H1 (cell line): ENCODE results near the gene SAFB.
"Not testable (repeated sequence)": the region's sequence is repeated elsewhere in the genome, so short reads cannot be mapped to it uniquely, and the experiment has no call there.

Experiments used
- ATF2 ChIP-seq: IDR thresholded peaks from 2 replicates; pipeline ENCODE4 v1.6.1; 2012; ENCODE audit warnings: low read length, inconsistent platforms
- CHD7 ChIP-seq: fragments of 300-600 bp; sonication (generic); IDR thresholded peaks from 2 replicates; pipeline ENCODE4 v1.7.1; 2012; ENCODE audit warnings: low read length, moderate library complexity, mild to moderate bottlenecking, inconsistent platforms; ENCODE audit not compliant: insufficient replicate concordance
- CTCF ChIP-seq, 3 experiments: IDR thresholded peaks; 1 replicate in 2 of 3; 2 replicates in 1 of 3; pipeline versions ENCODE4 v1.5.1 to v1.6.1; 2011; ENCODE audit warnings: low read length in 3 of 3, mild to moderate bottlenecking in 3 of 3, inconsistent platforms in 2 of 3, low read depth in 1 of 3, moderate library complexity in 1 of 3; ENCODE audit not compliant: insufficient read depth in 1 of 3; ENCODE audit errors: control extremely low read depth in 1 of 3
- EP300 ChIP-seq, 2 experiments: IDR thresholded peaks; 1 replicate in 1 of 2; 2 replicates in 1 of 2; pipeline ENCODE4 v1.6.1; 2011 to 2012; ENCODE audit warnings: low read depth in 2 of 2, low read length in 2 of 2, mild to moderate bottlenecking in 2 of 2, borderline replicate concordance in 1 of 2, inconsistent platforms in 1 of 2, moderate library complexity in 1 of 2
- EZH2 ChIP-seq: fragments of 200-600 bp; sonication (generic); IDR thresholded peaks from 2 replicates; pipeline ENCODE4 v1.7.1; 2012; ENCODE audit warnings: low read depth, mild to moderate bottlenecking, moderate library complexity, low read length, inconsistent platforms; ENCODE audit not compliant: severe bottlenecking
- JUN ChIP-seq: IDR thresholded peaks from 2 replicates; pipeline ENCODE4 v1.6.1; 2011; ENCODE audit warnings: low read depth, mild to moderate bottlenecking, improper control_type of control experiment, low read length
- KDM5A ChIP-seq: fragments of 200-600 bp; IDR thresholded peaks from 2 replicates; pipeline ENCODE4 v1.7.1; 2012; ENCODE audit warnings: mild to moderate bottlenecking, low read length, inconsistent platforms, mixed read lengths
- POLR2A ChIP-seq, 2 experiments: IDR thresholded peaks; 1 replicate in 1 of 2; 2 replicates in 1 of 2; pipeline ENCODE4 v1.6.1; 2011; ENCODE audit warnings: low read depth in 2 of 2, low read length in 2 of 2, mild to moderate bottlenecking in 2 of 2; ENCODE audit errors: control extremely low read depth in 1 of 2
- POLR2AphosphoS5 ChIP-seq: IDR thresholded peaks from 2 replicates; pipeline ENCODE4 v1.6.1; 2011; ENCODE audit warnings: low read depth, low read length
- SP1 ChIP-seq: IDR thresholded peaks from 2 replicates; pipeline ENCODE4 v1.6.1; 2011; ENCODE audit warnings: low read depth, low read length
- ZNF274 ChIP-seq: IDR thresholded peaks from 2 replicates; pipeline ENCODE4 v1.7.0; 2012; ENCODE audit warnings: low read length, borderline replicate concordance; ENCODE audit errors: extremely low read depth

- TF ChIP-seq CHD7; CTCF (IDR thresholded peaks at IDR 0.05; ENCODE audit: control extremely low read depth in 1 of 3, insufficient read depth in 1 of 3, low read depth in 1 of 3, low read length in 3 of 3); JUN; POLR2A (IDR thresholded peaks at IDR 0.05; ENCODE audit: control extremely low read depth in 1 of 2, low read depth in 2 of 2, low read length in 2 of 2); EZH2; ATF2; KDM5A; EP300 (IDR thresholded peaks at IDR 0.05; ENCODE audit: borderline replicate concordance in 1 of 2, low read depth in 2 of 2, low read length in 2 of 2); SP1; POLR2AphosphoS5; ZNF274: not testable (repeated sequence)
These were observed 14.1 kb upstream of the SAFB start for GRCh38 chr19:5608766-5609165.
